ENCODE measurements around the gene SLIT3.
"Not testable (repeated sequence)": the region's sequence is repeated elsewhere in the genome, so short reads cannot be mapped to it uniquely, and the experiment has no call there.

Gene SLIT3

GRCh38 chr5:169168280-169168679 lies 132.7 kb downstream of the SLIT3 start:
- no peak for DNase-seq

GRCh38 chr5:169166078-169166477 lies 134.9 kb downstream of the SLIT3 start:
- no peak for DNase-seq

GRCh38 chr5:169165052-169165451 lies 135.9 kb downstream of the SLIT3 start:
- no peak for DNase-seq

- DNase-seq: no peak
Measured at GRCh38 chr5:169164481-169164925, 136.4 kb downstream of the SLIT3 start.

GRCh38 chr5:169162407-169162806 lies 138.5 kb downstream of the SLIT3 start:
- no peak for DNase-seq

- no peak for DNase-seq
Measured at GRCh38 chr5:169161022-169161680, 139.8 kb downstream of the SLIT3 start.

- no peak for DNase-seq
Measured at GRCh38 chr5:169160405-169160901, 140.5 kb downstream of the SLIT3 start.

- DNase-seq: no peak
Measured at GRCh38 chr5:169158764-169159163, 142.2 kb downstream of the SLIT3 start.

GRCh38 chr5:169157064-169157463 lies 143.9 kb downstream of the SLIT3 start:
- DNase-seq: no peak

- DNase-seq: no peak
Measured at GRCh38 chr5:169154679-169155078, 146.3 kb downstream of the SLIT3 start.

GRCh38 chr5:169153405-169153804 lies 147.5 kb downstream of the SLIT3 start:
- no peak for DNase-seq

GRCh38 chr5:169152946-169153345 lies 148.0 kb downstream of the SLIT3 start:
- DNase-seq: no peak

- no peak for DNase-seq
Measured at GRCh38 chr5:169152453-169152852, 148.5 kb downstream of the SLIT3 start.

- DNase-seq: no peak
Measured at GRCh38 chr5:169151051-169151805, 149.7 kb downstream of the SLIT3 start.

GRCh38 chr5:169150108-169150507 lies 150.8 kb downstream of the SLIT3 start:
- no peak for DNase-seq

GRCh38 chr5:169149317-169149716 lies 151.6 kb downstream of the SLIT3 start:
- DNase-seq: no peak

GRCh38 chr5:169148138-169148740 lies 152.7 kb downstream of the SLIT3 start:
- no peak for DNase-seq

- no peak for DNase-seq
Measured at GRCh38 chr5:169147534-169147933, 153.4 kb downstream of the SLIT3 start.

GRCh38 chr5:169146158-169146557 lies 154.8 kb downstream of the SLIT3 start:
- no peak for DNase-seq

GRCh38 chr5:169142264-169142970 lies 158.5 kb downstream of the SLIT3 start:
- DNase-seq: no peak

- not testable (repeated sequence) for DNase-seq
Measured at GRCh38 chr5:169140215-169140614, 160.7 kb downstream of the SLIT3 start.

GRCh38 chr5:169139480-169140050 lies 161.4 kb downstream of the SLIT3 start:
- no peak for DNase-seq

GRCh38 chr5:169133531-169133930 lies 167.4 kb downstream of the SLIT3 start:
- no peak for DNase-seq

Data from activated CD4-positive, CD25-positive, alpha-beta regulatory T cell treated with anti-CD3 and anti-CD28 coated beads, Interleukin-2, amount 50 U/mL, for 72 hours (primary cell).